Measurements from ENCODE around the gene SFXN5.
"Not testable (repeated sequence)": the region's sequence is repeated elsewhere in the genome, so short reads cannot be mapped to it uniquely, and the experiment has no call there.

SFXN5 gene

GRCh38 chr2:73071360-73072128 lies at the start of gene SFXN5:
Gene SFXN5, minus strand, starts transcription at chr2:73071712. Its CDS starts 7 bp downstream, at chr2:73071705.
- peak; percentile 98 for DNase-seq

GRCh38 chr2:73119611-73120239 lies 48.2 kb upstream of the SFXN5 start:
- not testable (repeated sequence) for DNase-seq

GRCh38 chr2:73117441-73117840 lies 45.9 kb upstream of the SFXN5 start:
- no peak for DNase-seq

GRCh38 chr2:73116182-73116960 lies 44.9 kb upstream of the SFXN5 start:
- no peak for DNase-seq

- peak; percentile 80 for DNase-seq
These were observed 42.9 kb upstream of the SFXN5 start for GRCh38 chr2:73114273-73114867.

- peak; percentile 83 for DNase-seq
These were observed 41.7 kb upstream of the SFXN5 start, which contains the start of gene RAB11FIP5 for GRCh38 chr2:73112913-73113854. Gene RAB11FIP5, minus strand, starts transcription at chr2:73112948. Its CDS starts 171 bp downstream, at chr2:73112777.

GRCh38 chr2:73112026-73112912 lies 40.8 kb upstream of the SFXN5 start:
- DNase-seq, result peak; percentile 49

GRCh38 chr2:73111073-73112025 lies 39.8 kb upstream of the SFXN5 start:
- peak; percentile 53 for DNase-seq

GRCh38 chr2:73110168-73111072 lies 38.9 kb upstream of the SFXN5 start:
- no peak for DNase-seq

GRCh38 chr2:73109431-73110167 lies 38.1 kb upstream of the SFXN5 start:
- DNase-seq, result no peak

GRCh38 chr2:73107211-73107926 lies 35.9 kb upstream of the SFXN5 start:
- no peak for DNase-seq

- no peak for DNase-seq
These were observed 35.3 kb upstream of the SFXN5 start for GRCh38 chr2:73106791-73107190.

- no peak for DNase-seq
These were observed 34.0 kb upstream of the SFXN5 start for GRCh38 chr2:73105511-73105971.

- no peak for DNase-seq
These were observed 33.4 kb upstream of the SFXN5 start for GRCh38 chr2:73104933-73105332.

GRCh38 chr2:73103018-73103542 lies 31.6 kb upstream of the SFXN5 start:
- no peak for DNase-seq

GRCh38 chr2:73101626-73102256 lies 30.2 kb upstream of the SFXN5 start:
- DNase-seq, result no peak
